Sigmoid colon (tissue), 7 donors: ENCODE measurements around the gene SPINK4. TPM values are rescaled to one million over a fixed set of nuclear protein-coding genes. Genes with fewer than 3 reads are reported as not detected.

Experiments
- DNase-seq: peaks from one replicate; pipeline ENCODE4 v3.0.0-alpha.2; 2019
- H3K27ac ChIP-seq, 4 donors: fragments of 200-600 bp; sonication (generic); one replicate each; pipeline ENCODE4 v1.5.1; 2016 to 2019; ENCODE audit warnings: mild to moderate bottlenecking in 1 of 4
- H3K27me3 ChIP-seq, 3 donors: fragments of 200-600 bp; sonication (generic); one replicate each; pipeline ENCODE4 v1.5.1; 2019; ENCODE audit warnings: mild to moderate bottlenecking in 1 of 3
- H3K36me3 ChIP-seq, 4 donors: fragments of 200-600 bp; sonication (generic); one replicate each; pipeline ENCODE4 v1.5.1; 2016 to 2019
- H3K4me1 ChIP-seq, 4 donors: fragments of 200-600 bp; sonication (generic); one replicate each; pipeline ENCODE4 v1.5.1; 2017 to 2019
- H3K4me3 ChIP-seq, 4 donors: fragments of 200-600 bp; sonication (generic); one replicate each; pipeline ENCODE4 v1.5.1; 2017 to 2019; ENCODE audit warnings: mild to moderate bottlenecking in 2 of 4, moderate library complexity in 1 of 4
- H3K9me3 ChIP-seq, 4 donors: fragments of 200-600 bp in 3 of 4; sonication (generic) in 3 of 4; one replicate each; pipeline versions ENCODE4 v1.5.1 to v1.6.1; 2013 to 2019
- EP300 ChIP-seq, 4 donors: sonication (generic); formaldehyde crosslinking; IDR thresholded peaks; one replicate each; pipeline ENCODE4 v1.6.1; 2017; ENCODE audit warnings: antibody characterized with exemption in 4 of 4
- POLR2A ChIP-seq, 2 donors: fragments of 450-650 bp; IDR thresholded peaks; one replicate each; pipeline ENCODE4 v1.6.1; 2016; ENCODE audit warnings: antibody characterized with exemption in 2 of 2, mild to moderate bottlenecking in 2 of 2, moderate library complexity in 2 of 2
- POLR2AphosphoS5 ChIP-seq, 4 donors: sonication (generic); formaldehyde crosslinking; IDR thresholded peaks; one replicate each; pipeline ENCODE4 v1.6.1; 2017; ENCODE audit warnings: antibody characterized with exemption in 4 of 4
- WGBS, 2 donors: extraction: QIAGEN DNeasy Blood & Tissue Kit; methylation state at CpG; one replicate each; pipeline ENCODE4 v1.1.7; 2013; 5-methylcytosine and 5-hydroxymethylcytosine counted together
- intact Hi-C: fragments of 100-400 bp; cut with DNase I; formaldehyde crosslinking; loops from one replicate; pipeline ENCODE4 v1.15.1; 2023
- polyA plus RNA-seq, 3 donors: library from polyadenylated mRNA; stranded (reverse); fragments of 200-250 nt; gene quantifications; one replicate each; pipeline ENCODE4 v1.2.3, GENCODE V29; 2013
- total RNA-seq, 4 donors: library from RNA; depleted of rRNA; stranded (reverse); fragments of >200 nt; gene quantifications; one replicate each; pipeline ENCODE4 v1.1.0, GENCODE V29; 2016
- TF ChIP-seq, protein P1 (sequence below), 4 experiments: fragments of 450-650 bp in 3 of 4; fragments of 200-600 bp in 1 of 4; IDR thresholded peaks; one replicate each; pipeline ENCODE4 v1.5.1; 2016 to 2019; ENCODE audit warnings: antibody characterized with exemption in 4 of 4, mild to moderate bottlenecking in 3 of 4, moderate library complexity in 2 of 4
- donor health status: healthy with polysubstance abuse.
- donor health status: Bipolar disorder and iron deficiency.
- donor health status: healthy.

Gene SPINK4
- total and polyA plus RNA-seq, 7 donors: 26.4 to 1,105 (median 121) TPM; not detected in 4

DNA sequence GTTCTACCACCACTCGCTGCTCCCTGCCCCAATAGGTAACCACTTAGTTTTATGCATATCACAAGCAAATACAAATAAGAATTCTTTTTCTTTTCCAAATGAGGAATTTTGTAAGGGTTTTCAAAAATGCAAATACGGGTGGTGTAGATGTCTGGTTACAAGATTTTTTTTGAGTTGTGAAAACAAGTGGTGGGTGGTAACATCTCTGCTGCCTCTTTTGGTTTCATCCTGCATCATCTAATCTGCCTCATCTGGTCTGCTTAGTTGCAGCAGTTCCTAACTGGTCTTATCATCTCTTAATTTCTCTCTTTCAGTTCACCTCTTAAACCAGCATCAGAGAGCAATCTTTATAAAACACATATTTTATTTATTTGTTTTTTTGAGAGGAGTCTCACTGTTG is 55.6 kb downstream of the SPINK4 start:
- DNase-seq: no peak
- no peak overlapping the region for H3K4me3 ChIP-seq
- peaks cover 0 to 67% (median 63%) of the 10 kb centered on the region in 4 donors for H3K4me1 ChIP-seq
- TF ChIP-seq POLR2A (IDR thresholded peaks at IDR 0.05) (no peak), EP300 (IDR thresholded peaks at IDR 0.05) (no peak), POLR2AphosphoS5 (IDR thresholded peaks at IDR 0.05) (no peak)
- TF ChIP-seq, protein P1, sequence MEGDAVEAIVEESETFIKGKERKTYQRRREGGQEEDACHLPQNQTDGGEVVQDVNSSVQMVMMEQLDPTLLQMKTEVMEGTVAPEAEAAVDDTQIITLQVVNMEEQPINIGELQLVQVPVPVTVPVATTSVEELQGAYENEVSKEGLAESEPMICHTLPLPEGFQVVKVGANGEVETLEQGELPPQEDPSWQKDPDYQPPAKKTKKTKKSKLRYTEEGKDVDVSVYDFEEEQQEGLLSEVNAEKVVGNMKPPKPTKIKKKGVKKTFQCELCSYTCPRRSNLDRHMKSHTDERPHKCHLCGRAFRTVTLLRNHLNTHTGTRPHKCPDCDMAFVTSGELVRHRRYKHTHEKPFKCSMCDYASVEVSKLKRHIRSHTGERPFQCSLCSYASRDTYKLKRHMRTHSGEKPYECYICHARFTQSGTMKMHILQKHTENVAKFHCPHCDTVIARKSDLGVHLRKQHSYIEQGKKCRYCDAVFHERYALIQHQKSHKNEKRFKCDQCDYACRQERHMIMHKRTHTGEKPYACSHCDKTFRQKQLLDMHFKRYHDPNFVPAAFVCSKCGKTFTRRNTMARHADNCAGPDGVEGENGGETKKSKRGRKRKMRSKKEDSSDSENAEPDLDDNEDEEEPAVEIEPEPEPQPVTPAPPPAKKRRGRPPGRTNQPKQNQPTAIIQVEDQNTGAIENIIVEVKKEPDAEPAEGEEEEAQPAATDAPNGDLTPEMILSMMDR (IDR thresholded peaks at IDR 0.05): no peak
- no peaks in the 10 kb centered on the region for H3K27me3 ChIP-seq
- WGBS, 2 donors: 82 to 87% methylated on average over 2 of the region's 2 CpGs
- H3K36me3 ChIP-seq: peaks cover 7 to 75% (median 12%) of the 10 kb centered on the region in 4 donors
- H3K9me3 ChIP-seq: no peaks in the 10 kb centered on the region
- intact Hi-C loops: no loop called here
- H3K27ac ChIP-seq: no peak overlapping the region

DNA sequence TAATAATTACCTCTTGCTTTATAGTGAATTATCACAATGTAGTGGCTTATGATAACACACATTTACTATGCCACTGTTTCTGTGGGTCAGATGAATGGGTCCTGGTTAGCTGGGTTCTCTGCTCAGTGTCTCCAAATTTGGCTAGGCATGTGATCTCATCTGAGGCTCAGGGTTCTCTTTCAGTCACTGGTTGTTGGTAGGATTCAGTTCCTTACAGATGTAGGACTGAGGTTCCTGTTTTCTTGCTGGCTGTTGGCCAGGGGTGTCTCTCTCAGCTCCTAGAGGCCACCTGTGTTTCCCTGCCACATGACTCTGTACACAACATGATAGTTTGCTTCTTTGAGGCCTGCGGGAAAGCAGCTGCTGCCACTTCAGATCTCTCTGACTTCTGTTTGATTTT is 57.5 kb downstream of the SPINK4 start:
- no peak overlapping the region for H3K4me3 ChIP-seq
- peak; percentile 71 for DNase-seq
- intact Hi-C loops: no loop called here
- H3K9me3 ChIP-seq: no peaks in the 10 kb centered on the region
- peaks cover 10 to 88% (median 18%) of the 10 kb centered on the region in 4 donors for H3K36me3 ChIP-seq
- H3K27me3 ChIP-seq: no peaks in the 10 kb centered on the region
- H3K27ac ChIP-seq: no peak overlapping the region
- H3K4me1 ChIP-seq: peaks cover 0 to 50% (median 48%) of the 10 kb centered on the region in 4 donors
- WGBS, 2 donors: 1 to 15% methylated on average over 1 of the region's 1 CpG
- TF ChIP-seq POLR2AphosphoS5 (IDR thresholded peaks at IDR 0.05) (no peak), EP300 (IDR thresholded peaks at IDR 0.05) (no peak), POLR2A (IDR thresholded peaks at IDR 0.05) (no peak)
- TF ChIP-seq, protein P1 (IDR thresholded peaks at IDR 0.05): no peak

Other genes starting within 250 kb of the SPINK4 start
- gene APTX, start 238.5 kb upstream of the SPINK4 start, total RNA-seq: 10 to 100 TPM; 11.4 to 27.1 (median 18.0) TPM
- 10 to 100 TPM; 21.6 to 32.3 (median 24.7) TPM for gene APTX, start 238.5 kb upstream of the SPINK4 start, polyA plus RNA-seq
- 100 to 1,000 TPM in 1 of 4 donors, 10 to 100 TPM in 3; 49.0 to 102 (median 76.6) TPM for gene DNAJA1, start 214.9 kb upstream of the SPINK4 start, total RNA-seq
- gene DNAJA1, start 214.9 kb upstream of the SPINK4 start, polyA plus RNA-seq: 10 to 100 TPM; 59.5 to 94.6 (median 71.1) TPM
- gene SMU1, start 163.5 kb upstream of the SPINK4 start, total RNA-seq: 10 to 100 TPM; 15.0 to 22.3 (median 20.1) TPM
- gene SMU1, start 163.5 kb upstream of the SPINK4 start, polyA plus RNA-seq: 10 to 100 TPM in 2 of 3 donors, 1 to 10 TPM in 1; 8.4 to 11.9 (median 10.4) TPM
- gene B4GALT1, start 72.8 kb upstream of the SPINK4 start, total RNA-seq: 10 to 100 TPM; 20.3 to 28.0 (median 25.0) TPM
- 100 to 1,000 TPM in 1 of 3 donors, 10 to 100 TPM in 2; 24.0 to 107 (median 61.5) TPM for gene B4GALT1, start 72.8 kb upstream of the SPINK4 start, polyA plus RNA-seq
- gene BAG1, start 24.5 kb downstream of the SPINK4 start, total RNA-seq: 100 to 1,000 TPM in 3 of 4 donors, 10 to 100 TPM in 1; 93.3 to 164 (median 135) TPM
- 100 to 1,000 TPM; 105 to 243 (median 198) TPM for gene BAG1, start 24.5 kb downstream of the SPINK4 start, polyA plus RNA-seq
- gene CHMP5, start 24.9 kb downstream of the SPINK4 start, total RNA-seq: 10 to 100 TPM; 54.6 to 79.6 (median 64.3) TPM
- 100 to 1,000 TPM in 2 of 3 donors, 10 to 100 TPM in 1; 80.6 to 307 (median 183) TPM for gene CHMP5, start 24.9 kb downstream of the SPINK4 start, polyA plus RNA-seq
- 10 to 100 TPM; 34.3 to 40.7 (median 38.6) TPM for gene NFX1, start 50.3 kb downstream of the SPINK4 start, total RNA-seq
- gene NFX1, start 50.3 kb downstream of the SPINK4 start, polyA plus RNA-seq: 10 to 100 TPM; 15.7 to 18.6 (median 17.7) TPM
- 1 to 10 TPM in 2 of 4 donors, under 1 TPM in 1, not detected in 1; 0.33 to 8.6 (median 2.8) TPM for gene AQP7, start 162.4 kb downstream of the SPINK4 start, total RNA-seq
- gene AQP7, start 162.4 kb downstream of the SPINK4 start, polyA plus RNA-seq: 10 to 100 TPM in 1 of 3 donors, 1 to 10 TPM in 2; 2.4 to 14.6 (median 8.6) TPM
- 1 to 10 TPM; 3.0 to 6.9 (median 4.5) TPM for gene AQP3, start 207.4 kb downstream of the SPINK4 start, total RNA-seq
- 10 to 100 TPM in 1 of 3 donors, 1 to 10 TPM in 2; 1.6 to 13.6 (median 1.8) TPM for gene AQP3, start 207.4 kb downstream of the SPINK4 start, polyA plus RNA-seq
- gene NOL6, start 233.8 kb downstream of the SPINK4 start, total RNA-seq: 10 to 100 TPM in 2 of 4 donors, 1 to 10 TPM in 2; 8.2 to 17.2 (median 10.3) TPM
- gene NOL6, start 233.8 kb downstream of the SPINK4 start, polyA plus RNA-seq: 10 to 100 TPM in 1 of 3 donors, 1 to 10 TPM in 2; 5.5 to 23.6 (median 7.8) TPM